GM18873 (cell line): ENCODE measurements around the gene KIF16B.
"Not testable (repeated sequence)": the region's sequence is repeated elsewhere in the genome, so short reads cannot be mapped to it uniquely, and the experiment has no call there.

ENCODE experiments used
- ATAC-seq: cut with Tn5 transposase; IDR thresholded peaks from one replicate; pipeline ENCODE4 v1.9.1; 2021; ENCODE audit warnings: mild to moderate bottlenecking, moderate library complexity, moderate number of reproducible peaks; ENCODE audit not compliant: unreplicated experiment, low FRiP score

The KIF16B gene

GRCh38 chr20:16528078-16528477 is 45.2 kb downstream of the KIF16B start:
- no peak for ATAC-seq

- no peak for ATAC-seq
These were observed 45.8 kb downstream of the KIF16B start for GRCh38 chr20:16527438-16527837.

- ATAC-seq = no peak
These were observed 46.5 kb downstream of the KIF16B start for GRCh38 chr20:16526433-16527380.

- ATAC-seq = not testable (repeated sequence)
These were observed 50.6 kb downstream of the KIF16B start for GRCh38 chr20:16522651-16523050.

- no peak for ATAC-seq
These were observed 53.1 kb downstream of the KIF16B start for GRCh38 chr20:16520154-16520553.

- not testable (repeated sequence) for ATAC-seq
These were observed 53.6 kb downstream of the KIF16B start for GRCh38 chr20:16519673-16520072.

- ATAC-seq = no peak
These were observed 54.5 kb downstream of the KIF16B start for GRCh38 chr20:16518784-16519084.

- ATAC-seq = no peak
These were observed 55.1 kb downstream of the KIF16B start for GRCh38 chr20:16517946-16518783.

- no peak for ATAC-seq
These were observed 56.5 kb downstream of the KIF16B start for GRCh38 chr20:16516794-16517193.

- ATAC-seq = no peak
These were observed 58.2 kb downstream of the KIF16B start for GRCh38 chr20:16515046-16515445.

- no peak for ATAC-seq
These were observed 59.1 kb downstream of the KIF16B start for GRCh38 chr20:16514140-16514539.

GRCh38 chr20:16505894-16506293 is 67.4 kb downstream of the KIF16B start:
- ATAC-seq = peak; percentile 94

GRCh38 chr20:16501301-16501700 is 71.9 kb downstream of the KIF16B start:
- ATAC-seq = no peak

- no peak for ATAC-seq
These were observed 73.1 kb downstream of the KIF16B start for GRCh38 chr20:16500197-16500596.

- ATAC-seq = no peak
These were observed 74.6 kb downstream of the KIF16B start for GRCh38 chr20:16498526-16499253.

- no peak for ATAC-seq
These were observed 75.4 kb downstream of the KIF16B start for GRCh38 chr20:16497896-16498295.

- no peak for ATAC-seq
These were observed 79.8 kb downstream of the KIF16B start for GRCh38 chr20:16493486-16493885.

GRCh38 chr20:16491294-16491905 is 81.8 kb downstream of the KIF16B start:
- peak; percentile 64 for ATAC-seq

- ATAC-seq = no peak
These were observed 82.6 kb downstream of the KIF16B start for GRCh38 chr20:16490696-16491095.

- no peak for ATAC-seq
These were observed 84.6 kb downstream of the KIF16B start for GRCh38 chr20:16488616-16489015.
